CD4-positive, CD25-positive, alpha-beta regulatory T cell (primary cell): ENCODE measurements around the gene IL32. TPM values are rescaled to one million over a fixed set of nuclear protein-coding genes. Genes with fewer than 3 reads are reported as not detected.

ENCODE experiments used
- ATAC-seq, 2 donors: fragments of 150-1000 bp; cut with Tn5 transposase; one replicate each; pipeline ENCODE4 v1.10.0; 2021; ENCODE audit warnings: low read depth in 2 of 2, moderate number of reproducible peaks in 2 of 2, moderate library complexity in 1 of 2
- DNase-seq, 3 donors: peaks; one replicate each; pipeline versions ENCODE4 v3.0.0 to v3.0.0-alpha.2; 2012 to 2022; ENCODE audit warnings: mixed read lengths in 1 of 3
- H3K27ac ChIP-seq: one replicate; pipeline ENCODE4 v1.7.0; 2013; ENCODE audit warnings: mild to moderate bottlenecking, low read length; ENCODE audit not compliant: insufficient read depth, poor library complexity, severe bottlenecking
- H3K27me3 ChIP-seq: one replicate; pipeline ENCODE4 v1.7.0; 2013; ENCODE audit warnings: low read length; ENCODE audit not compliant: control insufficient read depth, insufficient read depth
- H3K36me3 ChIP-seq: one replicate; pipeline ENCODE4 v1.7.0; 2013; ENCODE audit warnings: mild to moderate bottlenecking, low read length, moderate library complexity; ENCODE audit not compliant: control insufficient read depth, insufficient read depth
- H3K4me1 ChIP-seq: 2 replicates; pipeline ENCODE4 v1.7.0; 2013; ENCODE audit warnings: mild to moderate bottlenecking, low read length; ENCODE audit not compliant: insufficient read depth, control insufficient read depth, poor library complexity, severe bottlenecking
- H3K4me3 ChIP-seq: one replicate; pipeline ENCODE4 v1.7.0; 2013; ENCODE audit warnings: low read depth, mild to moderate bottlenecking, low read length, moderate library complexity
- H3K9me3 ChIP-seq, 2 experiments: 1 replicate in 1 of 2; 2 replicates in 1 of 2; pipeline ENCODE4 v1.7.0; 2013; ENCODE audit warnings: low read length in 2 of 2, mild to moderate bottlenecking in 1 of 2, moderate library complexity in 1 of 2; ENCODE audit not compliant: control insufficient read depth in 2 of 2
- H3K27ac Mint-ChIP-seq, 3 donors: one replicate each; pipeline ENCODE4 v1.8.0; 2020 to 2022; ENCODE audit warnings: mild to moderate bottlenecking in 3 of 3, mixed read lengths in 3 of 3, moderate library complexity in 2 of 3
- H3K27me3 Mint-ChIP-seq: one replicate; pipeline ENCODE4 v1.8.0; 2022; ENCODE audit warnings: mild to moderate bottlenecking, mixed read lengths
- H3K36me3 Mint-ChIP-seq: one replicate; pipeline ENCODE4 v1.8.0; 2020; ENCODE audit warnings: mixed read lengths
- H3K4me1 Mint-ChIP-seq, 4 donors: one replicate each; pipeline ENCODE4 v1.8.0; 2020 to 2022; ENCODE audit warnings: mixed read lengths in 4 of 4, mild to moderate bottlenecking in 1 of 4
- H3K4me3 Mint-ChIP-seq, 4 donors: one replicate each; pipeline ENCODE4 v1.8.0; 2020 to 2022; ENCODE audit warnings: mild to moderate bottlenecking in 4 of 4, mixed read lengths in 4 of 4, moderate library complexity in 3 of 4
- H3K9me3 Mint-ChIP-seq, 7 donors: one replicate each; pipeline ENCODE4 v1.8.0; 2020 to 2022; ENCODE audit warnings: mixed read lengths in 7 of 7, mild to moderate bottlenecking in 3 of 7, moderate library complexity in 2 of 7
- polyA plus RNA-seq, 4 donors: library from polyadenylated mRNA; unstranded; fragments of 300-500 nt; fragmentation: Illumina TruSeq; gene quantifications; one replicate each; pipeline ENCODE4 v1.2.3, GENCODE V29; 2021
- total RNA-seq: library from RNA; stranded (reverse); gene quantifications from one replicate; pipeline ENCODE4 v1.2.3, GENCODE V29; 2022

IL32 gene
- total and polyA plus RNA-seq, 5 donors from 2014 or later: 1,611 to 6,021 (median 3,657) TPM

DNA sequence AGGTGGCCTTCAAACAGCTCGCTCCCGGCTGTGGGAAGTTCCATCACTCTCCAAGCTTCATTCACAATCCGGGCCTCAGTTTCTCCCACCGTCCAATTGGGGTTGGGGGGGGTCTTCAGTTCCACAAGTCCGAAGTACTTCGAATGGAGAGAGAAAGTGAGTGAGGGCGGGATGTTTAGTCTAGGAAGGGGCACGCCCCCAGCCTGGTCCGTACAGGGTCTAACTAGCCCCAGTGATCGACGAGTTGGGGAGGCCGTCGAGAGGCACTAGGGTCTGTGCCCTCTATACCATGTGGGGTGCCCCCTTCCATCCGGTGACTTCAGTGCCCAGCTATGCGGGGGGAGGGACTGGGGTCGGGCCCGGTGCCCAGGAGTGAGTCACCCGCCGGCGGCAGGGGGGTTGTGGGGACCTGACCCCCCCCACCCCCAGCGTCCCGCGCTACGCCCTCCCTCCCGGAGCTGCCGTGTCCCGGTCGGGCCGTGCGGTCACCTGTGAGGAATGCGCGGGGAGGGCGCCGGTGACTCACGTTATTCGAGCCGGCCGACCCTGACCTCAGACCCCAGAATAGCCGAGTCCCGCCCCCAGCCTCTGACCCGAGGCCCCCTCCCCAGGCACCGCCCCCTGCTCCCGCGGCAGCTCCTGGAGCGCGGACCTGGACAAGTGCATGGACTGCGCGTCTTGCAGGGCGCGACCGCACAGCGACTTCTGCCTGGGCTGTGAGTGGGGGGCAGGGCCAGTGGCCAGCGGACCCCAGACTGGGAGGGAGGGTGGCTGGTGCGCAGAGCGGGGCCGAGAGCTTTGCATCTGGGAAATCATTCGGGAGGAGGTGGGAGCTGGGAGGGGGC, 44.6 kb upstream of the IL32 start:
- Mint-ChIP-seq H3K36me3 (peaks cover 4% of the 10 kb centered on the region), H3K4me1 (peaks cover 4 to 57% (median 28%) of the 10 kb centered on the region in 4 donors), H3K27ac (peak overlapping the region; percentile 66 to 80 (median 71)), H3K9me3 (no peaks in the 10 kb centered on the region), H3K27me3 (peaks cover 15% of the 10 kb centered on the region), H3K4me3 (peak overlapping the region; percentile 88 to 98 (median 90))
- Histone ChIP-seq H3K27ac (peak overlapping the region; percentile 91), H3K4me3 (peak overlapping the region; percentile 59), H3K9me3 (no peaks in the 10 kb centered on the region), H3K36me3 (peaks cover 2% of the 10 kb centered on the region), H3K4me1 (peaks cover 52% of the 10 kb centered on the region), H3K27me3 (no peaks in the 10 kb centered on the region)
- peak in 1 of 2 donors; percentile 3 for ATAC-seq
- DNase-seq: peak in 1 of 3 donors; percentile 75

DNA sequence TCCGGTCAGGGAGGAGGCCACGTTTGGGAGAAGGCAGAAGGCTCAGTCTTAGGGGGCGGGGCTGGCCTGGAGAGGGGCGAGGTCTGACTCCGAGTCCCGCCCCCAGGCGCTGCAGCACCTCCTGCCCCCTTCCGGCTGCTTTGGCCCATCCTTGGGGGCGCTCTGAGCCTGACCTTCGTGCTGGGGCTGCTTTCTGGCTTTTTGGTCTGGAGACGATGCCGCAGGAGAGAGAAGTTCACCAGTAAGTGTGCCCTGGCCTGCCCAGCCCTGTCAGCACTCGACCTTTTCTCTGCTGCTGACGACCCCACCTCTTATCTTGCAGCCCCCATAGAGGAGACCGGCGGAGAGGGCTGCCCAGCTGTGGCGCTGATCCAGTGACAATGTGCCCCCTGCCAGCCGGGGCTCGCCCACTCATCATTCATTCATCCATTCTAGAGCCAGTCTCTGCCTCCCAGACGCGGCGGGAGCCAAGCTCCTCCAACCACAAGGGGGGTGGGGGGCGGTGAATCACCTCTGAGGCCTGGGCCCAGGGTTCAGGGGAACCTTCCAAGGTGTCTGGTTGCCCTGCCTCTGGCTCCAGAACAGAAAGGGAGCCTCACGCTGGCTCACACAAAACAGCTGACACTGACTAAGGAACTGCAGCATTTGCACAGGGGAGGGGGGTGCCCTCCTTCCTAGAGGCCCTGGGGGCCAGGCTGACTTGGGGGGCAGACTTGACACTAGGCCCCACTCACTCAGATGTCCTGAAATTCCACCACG, 43.8 kb upstream of the IL32 start:
- Mint-ChIP-seq H3K4me1 (peaks cover 4 to 62% (median 29%) of the 10 kb centered on the region in 4 donors), H3K36me3 (peaks cover 4% of the 10 kb centered on the region), H3K9me3 (no peaks in the 10 kb centered on the region), H3K27ac (peak overlapping the region; percentile 71 to 86 (median 80)), H3K27me3 (peaks cover 14% of the 10 kb centered on the region), H3K4me3 (peak overlapping the region; percentile 88 to 98 (median 90))
- peaks cover 10% of the 10 kb centered on the region for H3K36me3 ChIP-seq
- DNase-seq (peak; percentile 62 to 80 (median 66)), ATAC-seq (no peak)
- no peaks in the 10 kb centered on the region for H3K9me3 ChIP-seq
- no peak overlapping the region for H3K4me3 ChIP-seq
- no peaks in the 10 kb centered on the region for H3K27me3 ChIP-seq
- peaks cover 52% of the 10 kb centered on the region for H3K4me1 ChIP-seq
- peak overlapping the region; percentile 91 for H3K27ac ChIP-seq

GRCh38 chr16:3022208-3022683, 43.2 kb upstream of the IL32 start:
- H3K4me3 Mint-ChIP-seq: peak overlapping the region; percentile 90 to 98 (median 94)
- H3K9me3 Mint-ChIP-seq: no peaks in the 10 kb centered on the region
- Histone ChIP-seq H3K27ac (peak overlapping the region; percentile 91), H3K36me3 (peaks cover 11% of the 10 kb centered on the region), H3K4me1 (peaks cover 52% of the 10 kb centered on the region), H3K9me3 (no peaks in the 10 kb centered on the region), H3K27me3 (no peaks in the 10 kb centered on the region), H3K4me3 (no peak overlapping the region)
- peaks cover 4% of the 10 kb centered on the region for H3K36me3 Mint-ChIP-seq
- peaks cover 8% of the 10 kb centered on the region for H3K27me3 Mint-ChIP-seq
- ATAC-seq (peak; percentile 32), DNase-seq (peak in 2 of 3 donors; percentile 67 to 68)
- H3K27ac Mint-ChIP-seq: peak overlapping the region; percentile 62 to 96 (median 80)
- peaks cover 4 to 63% (median 30%) of the 10 kb centered on the region in 4 donors for H3K4me1 Mint-ChIP-seq

- Histone ChIP-seq H3K36me3 (peaks cover 11% of the 10 kb centered on the region), H3K27me3 (no peaks in the 10 kb centered on the region), H3K4me1 (peaks cover 54% of the 10 kb centered on the region), H3K27ac (peak overlapping the region; percentile 91), H3K4me3 (no peak overlapping the region), H3K9me3 (no peaks in the 10 kb centered on the region)
- peak overlapping the region; percentile 80 to 99 (median 96) for H3K27ac Mint-ChIP-seq
- no peaks in the 10 kb centered on the region for H3K9me3 Mint-ChIP-seq
- no peak for ATAC-seq
- peaks cover 10% of the 10 kb centered on the region for H3K27me3 Mint-ChIP-seq
- DNase-seq: no peak
- H3K4me3 Mint-ChIP-seq: peak overlapping the region; percentile 90 to 98 (median 94)
- peaks cover 4% of the 10 kb centered on the region for H3K36me3 Mint-ChIP-seq
- peaks cover 4 to 67% (median 30%) of the 10 kb centered on the region in 4 donors for H3K4me1 Mint-ChIP-seq
Observed at GRCh38 chr16:3022684-3023414, 42.6 kb upstream of the IL32 start.

DNA sequence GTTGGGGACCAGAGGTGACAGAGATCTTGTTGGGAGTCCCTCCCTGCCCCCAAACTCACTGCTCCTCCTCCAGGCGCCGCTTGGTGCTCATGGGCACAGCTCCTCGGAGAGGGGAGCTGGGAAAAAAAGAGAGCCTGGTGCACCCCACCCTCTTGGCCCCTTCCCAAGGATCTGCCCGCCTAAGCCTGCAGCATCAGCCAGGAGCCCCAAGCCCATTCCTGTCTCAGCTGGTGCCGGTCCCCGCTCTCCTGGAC, 42.1 kb upstream of the IL32 start:
- Histone ChIP-seq H3K9me3 (no peaks in the 10 kb centered on the region), H3K4me3 (no peak overlapping the region), H3K36me3 (peaks cover 11% of the 10 kb centered on the region), H3K27ac (peak overlapping the region; percentile 91), H3K27me3 (no peaks in the 10 kb centered on the region), H3K4me1 (peaks cover 54% of the 10 kb centered on the region)
- Mint-ChIP-seq H3K4me1 (peaks cover 4 to 65% (median 30%) of the 10 kb centered on the region in 4 donors), H3K9me3 (no peaks in the 10 kb centered on the region), H3K27ac (peak overlapping the region; percentile 80 to 99 (median 94)), H3K36me3 (peaks cover 4% of the 10 kb centered on the region), H3K27me3 (peaks cover 15% of the 10 kb centered on the region), H3K4me3 (peak overlapping the region; percentile 90 to 98 (median 94))
- no peak for DNase-seq
- ATAC-seq: no peak

DNA sequence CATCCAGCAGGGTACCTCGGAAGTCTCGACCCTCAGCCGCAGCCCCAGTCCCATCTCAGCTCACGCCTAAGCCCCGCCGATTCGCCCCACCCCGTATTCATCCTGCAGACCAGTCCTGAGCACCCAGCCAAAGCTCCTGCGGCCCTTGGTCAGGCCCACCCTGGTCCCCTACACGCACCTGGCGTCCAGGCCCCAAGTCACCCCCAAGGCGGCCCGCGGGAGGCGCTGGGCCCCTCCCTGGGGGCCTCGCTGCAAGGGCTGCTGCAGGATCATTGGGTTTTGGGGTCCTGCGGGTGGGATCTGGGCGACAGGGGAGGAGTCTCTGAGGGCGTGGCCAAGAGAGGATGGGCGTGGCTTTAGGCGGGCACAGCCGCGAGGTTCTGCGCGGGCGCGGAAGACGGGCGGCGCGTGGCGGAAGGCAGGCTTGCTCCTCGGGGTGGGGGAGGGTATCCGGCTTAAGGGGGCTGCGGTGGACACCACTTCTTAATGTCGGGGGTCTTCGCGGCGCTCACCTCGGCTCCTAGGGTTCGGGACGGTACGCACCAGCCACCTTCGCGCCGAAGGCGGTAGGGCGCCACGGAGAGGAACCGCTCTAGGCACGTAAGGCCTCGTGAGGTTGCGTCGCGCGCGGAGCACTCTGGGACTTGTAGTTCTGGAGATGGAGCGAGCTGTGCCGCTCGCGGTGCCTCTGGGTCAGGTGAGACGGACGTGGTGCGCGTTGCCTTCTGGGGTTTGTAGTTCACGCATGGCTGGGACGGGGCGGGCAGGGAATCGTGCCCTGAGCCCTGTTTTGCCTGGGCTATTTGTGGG, 41.6 kb upstream of the IL32 start, which contains the start of the genes HCFC1R1 and THOC6:
Gene HCFC1R1 (minus strand): TSS at position 274 of the 810 bp plus-strand sequence. CDS start 1 bp downstream, at position 273.
Gene THOC6 (plus strand): TSS at position 367 of the 810 bp plus-strand sequence. CDS start 292 bp downstream, at position 659.
- ATAC-seq: peak; percentile 85 to 86

More for the DNA sequence above, 41.6 kb upstream of the IL32 start, which contains the start of the genes HCFC1R1 and THOC6:
- peak; percentile 93 to 99 (median 95) for DNase-seq
- Mint-ChIP-seq H3K36me3 (peaks cover 4% of the 10 kb centered on the region), H3K9me3 (no peaks in the 10 kb centered on the region), H3K27ac (peak within 1 kb of the TSS; percentile 92 to 99 (median 96)), H3K4me1 (peaks cover 4 to 66% (median 30%) of the 10 kb centered on the region in 4 donors), H3K4me3 (peak within 1 kb of the TSS; percentile 90 to 98 (median 94)), H3K27me3 (peaks cover 17% of the 10 kb centered on the region)
- H3K27me3 ChIP-seq: peaks cover under 1% of the 10 kb centered on the region
- peaks cover 11% of the 10 kb centered on the region for H3K36me3 ChIP-seq
- peaks cover 59% of the 10 kb centered on the region for H3K4me1 ChIP-seq
- H3K9me3 ChIP-seq: no peaks in the 10 kb centered on the region
- peak within 1 kb of the TSS; percentile 32 for H3K4me3 ChIP-seq
- peak within 1 kb of the TSS; percentile 91 for H3K27ac ChIP-seq
